ENCODE measurements around the gene YBX2. TPM values are rescaled to one million over a fixed set of nuclear protein-coding genes. Genes with fewer than 3 reads are reported as not detected.
A peak's percentile ranks its signal among the peaks of the same experiment; 100 is the strongest.

Gene YBX2
- polyA plus RNA-seq, 1 donor (not counting 4 experiments of a cell fraction or from before 2014, with no cell fraction given), result 0.05 TPM

DNA sequence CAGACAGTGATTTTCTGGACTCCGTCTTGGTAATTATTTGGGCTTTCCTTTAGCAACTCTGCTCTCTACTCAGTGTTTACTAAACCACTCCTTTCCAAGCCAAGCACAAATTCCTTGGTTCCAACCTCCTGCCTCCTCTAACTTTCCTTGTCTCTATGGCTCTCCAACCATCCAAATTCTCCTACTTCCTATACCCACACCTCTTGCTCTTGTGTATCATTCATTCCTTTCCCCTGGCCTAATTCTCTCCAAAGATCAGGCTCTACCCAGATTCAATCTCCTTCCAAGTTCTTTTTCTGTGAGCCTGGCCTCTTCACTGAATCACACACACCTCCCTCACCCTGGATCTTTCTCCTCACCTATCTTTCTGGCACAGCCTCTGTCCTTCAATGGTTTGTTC, 33.6 kb upstream of the YBX2 start:
- Histone ChIP-seq H2AFZ (ENCODE audit: control insufficient read depth, low read length) (no peak overlapping the region), H3K27ac (ENCODE audit: control insufficient read depth, insufficient read depth, low read length) (no peak overlapping the region), H3K4me3 (ENCODE audit: control insufficient read depth in 2 of 3, extremely low read depth in 1 of 3, insufficient read depth in 2 of 3, low read depth in 1 of 3, low read length in 3 of 3) (peak overlapping the region; percentile 85 to 95 (median 90)), H3K9me1 (ENCODE audit: control insufficient read depth, extremely low read depth, insufficient read depth, low read length) (peaks cover 2% of the 10 kb centered on the region), H3K36me3 (ENCODE audit: control insufficient read depth in 2 of 2, extremely low read depth in 1 of 2, insufficient read depth in 2 of 2, low read length in 2 of 2) (peaks cover 25 to 36% of the 10 kb centered on the region in 2 experiments), H3K79me2 (ENCODE audit: control insufficient read depth, insufficient read depth, low read length) (peaks cover 17% of the 10 kb centered on the region), H4K20me1 (ENCODE audit: control insufficient read depth, extremely low read depth, insufficient read depth, low read length) (no peaks in the 10 kb centered on the region), H3K27me3 (ENCODE audit: control insufficient read depth, extremely low read depth, insufficient read depth, low read length) (no peaks in the 10 kb centered on the region), H3K9me3 (ENCODE audit: control insufficient read depth, low read depth, low read length) (no peaks in the 10 kb centered on the region), H3K4me2 (ENCODE audit: control insufficient read depth, extremely low read depth, insufficient read depth, low read depth, low read length) (peak overlapping the region; percentile 91), H3K9ac (ENCODE audit: control insufficient read depth, extremely low read depth, insufficient read depth, low read length) (peak overlapping the region; percentile 91), H3K4me1 (ENCODE audit: control insufficient read depth, extremely low read depth, insufficient read depth, low read length) (peaks cover 8% of the 10 kb centered on the region)
- dilution Hi-C loops (cut with MboI; ENCODE audit: extremely low pct_ligation_motif_present, low sequenced_read_pairs), result no loop called here
- TF ChIP-seq, protein P1, sequence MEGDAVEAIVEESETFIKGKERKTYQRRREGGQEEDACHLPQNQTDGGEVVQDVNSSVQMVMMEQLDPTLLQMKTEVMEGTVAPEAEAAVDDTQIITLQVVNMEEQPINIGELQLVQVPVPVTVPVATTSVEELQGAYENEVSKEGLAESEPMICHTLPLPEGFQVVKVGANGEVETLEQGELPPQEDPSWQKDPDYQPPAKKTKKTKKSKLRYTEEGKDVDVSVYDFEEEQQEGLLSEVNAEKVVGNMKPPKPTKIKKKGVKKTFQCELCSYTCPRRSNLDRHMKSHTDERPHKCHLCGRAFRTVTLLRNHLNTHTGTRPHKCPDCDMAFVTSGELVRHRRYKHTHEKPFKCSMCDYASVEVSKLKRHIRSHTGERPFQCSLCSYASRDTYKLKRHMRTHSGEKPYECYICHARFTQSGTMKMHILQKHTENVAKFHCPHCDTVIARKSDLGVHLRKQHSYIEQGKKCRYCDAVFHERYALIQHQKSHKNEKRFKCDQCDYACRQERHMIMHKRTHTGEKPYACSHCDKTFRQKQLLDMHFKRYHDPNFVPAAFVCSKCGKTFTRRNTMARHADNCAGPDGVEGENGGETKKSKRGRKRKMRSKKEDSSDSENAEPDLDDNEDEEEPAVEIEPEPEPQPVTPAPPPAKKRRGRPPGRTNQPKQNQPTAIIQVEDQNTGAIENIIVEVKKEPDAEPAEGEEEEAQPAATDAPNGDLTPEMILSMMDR (optimal IDR thresholded peaks at IDR 0.05 in 1 of 3, IDR thresholded peaks at IDR 0.05 in 1 of 3, conservative IDR thresholded peaks at IDR 0.05 in 1 of 3; ENCODE audit: extremely low read depth in 1 of 3, insufficient read depth in 2 of 3, low read length in 3 of 3), result no peak
- TF ChIP-seq EZH2 (IDR thresholded peaks at IDR 0.05; ENCODE audit: low read length), result no peak
- no peak for FAIRE-seq
- no peak for DNase-seq (ENCODE audit: low read depth, low spot score)

GRCh38 chr17:7327501-7327900, 33.1 kb upstream of the YBX2 start:
- no peak overlapping the region for H2AFZ ChIP-seq (ENCODE audit: control insufficient read depth, low read length)
- peaks cover 2% of the 10 kb centered on the region for H3K9me1 ChIP-seq (ENCODE audit: control insufficient read depth, extremely low read depth, insufficient read depth, low read length)
- H3K4me3 ChIP-seq (ENCODE audit: control insufficient read depth in 2 of 3, extremely low read depth in 1 of 3, insufficient read depth in 2 of 3, low read depth in 1 of 3, low read length in 3 of 3), result no peak overlapping the region
- H3K9me3 ChIP-seq (ENCODE audit: control insufficient read depth, low read depth, low read length), result no peaks in the 10 kb centered on the region
- H3K79me2 ChIP-seq (ENCODE audit: control insufficient read depth, insufficient read depth, low read length), result peaks cover 17% of the 10 kb centered on the region
- no peak for TF ChIP-seq EZH2 (IDR thresholded peaks at IDR 0.05; ENCODE audit: low read length)
- TF ChIP-seq, protein P1 (optimal IDR thresholded peaks at IDR 0.05 in 1 of 3, IDR thresholded peaks at IDR 0.05 in 1 of 3, conservative IDR thresholded peaks at IDR 0.05 in 1 of 3; ENCODE audit: extremely low read depth in 1 of 3, insufficient read depth in 2 of 3, low read length in 3 of 3), result no peak
- peaks cover 30 to 41% of the 10 kb centered on the region in 2 experiments for H3K36me3 ChIP-seq (ENCODE audit: control insufficient read depth in 2 of 2, extremely low read depth in 1 of 2, insufficient read depth in 2 of 2, low read length in 2 of 2)
- H3K27me3 ChIP-seq (ENCODE audit: control insufficient read depth, extremely low read depth, insufficient read depth, low read length), result no peaks in the 10 kb centered on the region
- no peaks in the 10 kb centered on the region for H4K20me1 ChIP-seq (ENCODE audit: control insufficient read depth, extremely low read depth, insufficient read depth, low read length)
- H3K4me2 ChIP-seq (ENCODE audit: control insufficient read depth, extremely low read depth, insufficient read depth, low read depth, low read length), result peak overlapping the region; percentile 91
- FAIRE-seq (no peak), DNase-seq (ENCODE audit: low read depth, low spot score) (no peak)
- H3K27ac ChIP-seq (ENCODE audit: control insufficient read depth, insufficient read depth, low read length), result no peak overlapping the region
- H3K4me1 ChIP-seq (ENCODE audit: control insufficient read depth, extremely low read depth, insufficient read depth, low read length), result peaks cover 8% of the 10 kb centered on the region
- dilution Hi-C loops (cut with MboI; ENCODE audit: extremely low pct_ligation_motif_present, low sequenced_read_pairs), result no loop called here
- no peak overlapping the region for H3K9ac ChIP-seq (ENCODE audit: control insufficient read depth, extremely low read depth, insufficient read depth, low read length)
